DOHH2 (cell line): ENCODE data around the gene PSPH.

ENCODE experiments used
- EZH2phosphoT487 ChIP-seq: fragments of 200-600 bp; sonication (generic); IDR thresholded peaks from 2 replicates; pipeline ENCODE4 v1.6.1; 2017; ENCODE audit warnings: borderline replicate concordance, mild to moderate bottlenecking, antibody characterized with exemption, low read length, moderate library complexity, mixed read lengths
- TF ChIP-seq, protein P1 (sequence below): fragments of 200-600 bp; sonication (generic); IDR thresholded peaks from one replicate; pipeline ENCODE4 v1.5.1; 2014; ENCODE audit warnings: antibody characterized with exemption, mild to moderate bottlenecking, low read depth, low read length; ENCODE audit not compliant: poor library complexity, severe bottlenecking

DNA sequence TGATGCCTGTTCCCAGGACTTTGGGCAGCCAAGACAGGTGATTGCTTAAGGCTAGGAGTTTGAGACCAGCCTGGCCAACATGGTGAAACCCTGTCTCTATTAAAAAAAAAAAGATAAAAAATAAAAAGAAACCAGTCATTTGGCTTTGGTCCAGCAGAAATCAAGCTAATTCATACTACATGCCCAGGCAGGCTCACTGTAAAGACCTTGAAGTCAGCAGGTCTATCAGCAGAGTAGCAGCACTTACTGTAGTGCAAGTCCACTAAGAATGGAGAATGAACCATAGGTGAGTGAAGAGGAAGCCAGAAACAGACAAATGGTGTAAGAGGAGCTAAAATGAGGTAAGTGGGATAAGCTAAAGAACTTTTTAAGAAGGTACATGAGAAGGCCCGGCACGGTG is 24.7 kb downstream of the PSPH start:
- TF ChIP-seq, protein P1, sequence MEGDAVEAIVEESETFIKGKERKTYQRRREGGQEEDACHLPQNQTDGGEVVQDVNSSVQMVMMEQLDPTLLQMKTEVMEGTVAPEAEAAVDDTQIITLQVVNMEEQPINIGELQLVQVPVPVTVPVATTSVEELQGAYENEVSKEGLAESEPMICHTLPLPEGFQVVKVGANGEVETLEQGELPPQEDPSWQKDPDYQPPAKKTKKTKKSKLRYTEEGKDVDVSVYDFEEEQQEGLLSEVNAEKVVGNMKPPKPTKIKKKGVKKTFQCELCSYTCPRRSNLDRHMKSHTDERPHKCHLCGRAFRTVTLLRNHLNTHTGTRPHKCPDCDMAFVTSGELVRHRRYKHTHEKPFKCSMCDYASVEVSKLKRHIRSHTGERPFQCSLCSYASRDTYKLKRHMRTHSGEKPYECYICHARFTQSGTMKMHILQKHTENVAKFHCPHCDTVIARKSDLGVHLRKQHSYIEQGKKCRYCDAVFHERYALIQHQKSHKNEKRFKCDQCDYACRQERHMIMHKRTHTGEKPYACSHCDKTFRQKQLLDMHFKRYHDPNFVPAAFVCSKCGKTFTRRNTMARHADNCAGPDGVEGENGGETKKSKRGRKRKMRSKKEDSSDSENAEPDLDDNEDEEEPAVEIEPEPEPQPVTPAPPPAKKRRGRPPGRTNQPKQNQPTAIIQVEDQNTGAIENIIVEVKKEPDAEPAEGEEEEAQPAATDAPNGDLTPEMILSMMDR, result no peak
- no peak for TF ChIP-seq EZH2phosphoT487
